ENCODE measurements around the gene FRMD1.

DNA sequence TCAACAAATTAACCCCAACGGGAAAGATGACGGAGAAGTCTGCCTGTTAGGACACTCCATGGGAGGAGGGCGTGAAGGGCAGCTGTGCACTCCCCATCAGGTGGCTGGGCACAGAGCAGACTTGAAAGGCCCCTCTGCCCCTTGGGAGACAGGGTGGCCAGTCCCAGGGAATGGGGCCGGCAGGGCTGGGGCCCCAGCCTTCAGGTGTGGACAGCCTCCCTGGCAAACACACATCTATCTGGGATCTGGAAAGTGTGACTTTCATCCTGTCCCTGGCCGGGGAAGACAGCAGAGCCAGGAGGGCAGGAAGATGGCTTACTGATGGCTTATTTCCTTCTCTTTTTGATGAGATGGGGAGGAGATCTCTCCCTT is 4.5 kb upstream of the FRMD1 start:
- TF ChIP-seq, protein P1, sequence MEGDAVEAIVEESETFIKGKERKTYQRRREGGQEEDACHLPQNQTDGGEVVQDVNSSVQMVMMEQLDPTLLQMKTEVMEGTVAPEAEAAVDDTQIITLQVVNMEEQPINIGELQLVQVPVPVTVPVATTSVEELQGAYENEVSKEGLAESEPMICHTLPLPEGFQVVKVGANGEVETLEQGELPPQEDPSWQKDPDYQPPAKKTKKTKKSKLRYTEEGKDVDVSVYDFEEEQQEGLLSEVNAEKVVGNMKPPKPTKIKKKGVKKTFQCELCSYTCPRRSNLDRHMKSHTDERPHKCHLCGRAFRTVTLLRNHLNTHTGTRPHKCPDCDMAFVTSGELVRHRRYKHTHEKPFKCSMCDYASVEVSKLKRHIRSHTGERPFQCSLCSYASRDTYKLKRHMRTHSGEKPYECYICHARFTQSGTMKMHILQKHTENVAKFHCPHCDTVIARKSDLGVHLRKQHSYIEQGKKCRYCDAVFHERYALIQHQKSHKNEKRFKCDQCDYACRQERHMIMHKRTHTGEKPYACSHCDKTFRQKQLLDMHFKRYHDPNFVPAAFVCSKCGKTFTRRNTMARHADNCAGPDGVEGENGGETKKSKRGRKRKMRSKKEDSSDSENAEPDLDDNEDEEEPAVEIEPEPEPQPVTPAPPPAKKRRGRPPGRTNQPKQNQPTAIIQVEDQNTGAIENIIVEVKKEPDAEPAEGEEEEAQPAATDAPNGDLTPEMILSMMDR (IDR thresholded peaks at IDR 0.05) = no peak
- TF ChIP-seq POLR2A (IDR thresholded peaks at IDR 0.05) (no peak), POLR2AphosphoS5 (IDR thresholded peaks at IDR 0.05) (no peak)
